BJ (cell line): ENCODE data around the gene ADIRF. TPM values are rescaled to one million over a fixed set of nuclear protein-coding genes. Genes with fewer than 3 reads are reported as not detected.
"Not testable (repeated sequence)": the region's sequence is repeated elsewhere in the genome, so short reads cannot be mapped to it uniquely, and the experiment has no call there.

Experiments used
- CTCF ChIA-PET: fragments of 350-600 bp; formaldehyde crosslinking; extraction: SDS; loops from one replicate; lab custom pipeline; 2021; ENCODE audit warnings: antibody characterized with exemption, inconsistent platforms; lab: Yijun Ruan, JAX
- POLR2A ChIA-PET: fragments of 300-600 bp; sonication (Branson Sonifier 250); formaldehyde crosslinking; extraction: SDS; loops from one replicate; lab custom pipeline; 2021; ENCODE audit warnings: antibody characterized with exemption; lab: Charles Lee
- DNase-seq: peaks from one replicate; pipeline ENCODE4 v3.0.0-alpha.2; 2011; ENCODE audit warnings: low read depth
- H3K27me3 ChIP-seq: 2 replicates; pipeline ENCODE4 v1.6.0; 2011; ENCODE audit warnings: low read length; ENCODE audit not compliant: control insufficient read depth, insufficient read depth
- H3K36me3 ChIP-seq: 2 replicates; pipeline ENCODE4 v1.5.1; 2011; ENCODE audit warnings: low read length; ENCODE audit not compliant: control insufficient read depth, insufficient read depth
- H3K4me3 ChIP-seq: 2 replicates; pipeline ENCODE4 v1.5.1; 2011; ENCODE audit warnings: low read depth, mild to moderate bottlenecking, control low read depth, low read length
- CTCF ChIP-seq: IDR thresholded peaks from 2 replicates; pipeline ENCODE4 v1.5.1; 2011; ENCODE audit warnings: low read depth, mild to moderate bottlenecking, control low read depth, inconsistent platforms, low read length, moderate library complexity; ENCODE audit not compliant: insufficient read depth
- polyA plus RNA-seq: library from polyadenylated mRNA; depleted of rRNA; stranded (reverse); fragments of >200 nt; gene quantifications from 2 replicates; pipeline ENCODE4 v1.2.3, GENCODE V29; 2011

ADIRF gene
- polyA plus RNA-seq, 1 experiment, result 64.4 TPM

GRCh38 chr10:86932674-86933073 lies 35.6 kb upstream of the ADIRF start:
- CTCF ChIA-PET, result interaction anchor here (1.3 kb wide), 1 partner anchor 13 kb away, joined by 4 read pairs; no protein-coding TSS in a partner anchor
- peaks cover 2% of the 10 kb centered on the region; the same call in 1 of the 2 replicates for H3K36me3 ChIP-seq
- H3K4me3 ChIP-seq, result no peak overlapping the region
- no peak for DNase-seq
- H3K27me3 ChIP-seq, result no peaks in the 10 kb centered on the region
- TF ChIP-seq CTCF, result no peak
- POLR2A ChIA-PET, result interaction anchor here (0.6 kb wide), 1 partner anchor 174 kb away, joined by 3 read pairs; no protein-coding TSS in a partner anchor

- POLR2A ChIA-PET, H3K4me3 ChIP-seq, DNase-seq, H3K27me3 ChIP-seq, H3K36me3 ChIP-seq: not testable (repeated sequence)
- CTCF ChIA-PET, result interaction anchor here (15.4 kb wide), 1 partner anchor 27 kb away, joined by 346 read pairs; the partner anchor contains the start of genes ADIRF, MMRN2 and SNCG
Measured at GRCh38 chr10:86934162-86934711, 34.0 kb upstream of the ADIRF start.

- no peak for DNase-seq
- H3K36me3 ChIP-seq, result no peaks in the 10 kb centered on the region
- H3K27me3 ChIP-seq, result no peaks in the 10 kb centered on the region
- ChIA-PET CTCF (interaction anchor here (0.6 to 15.4 kb wide), 7 partner anchors 10 to 252 kb away, joined by 3 to 346 read pairs (median 4); partner anchors contain the start of genes ADIRF, MMRN2 and SNCG), POLR2A (no interaction called here)
- no peak for TF ChIP-seq CTCF
- no peak overlapping the region for H3K4me3 ChIP-seq
Measured at GRCh38 chr10:86936661-86937501, 31.4 kb upstream of the ADIRF start.

GRCh38 chr10:86937502-86938154 lies 30.7 kb upstream of the ADIRF start:
- no peaks in the 10 kb centered on the region for H3K27me3 ChIP-seq
- DNase-seq, result no peak
- H3K4me3 ChIP-seq, result no peak overlapping the region
- TF ChIP-seq CTCF, result no peak
- POLR2A ChIA-PET, result no interaction called here
- H3K36me3 ChIP-seq, result no peaks in the 10 kb centered on the region
- CTCF ChIA-PET, result interaction anchor here (0.6 to 15.4 kb wide), 9 partner anchors 10 to 253 kb away, joined by 3 to 346 read pairs (median 5); partner anchors contain the start of genes ADIRF, MMRN2 and SNCG

- ChIA-PET CTCF (interaction anchor here (0.6 to 15.4 kb wide), 14 partner anchors 9 to 486 kb away, joined by 3 to 346 read pairs (median 5); partner anchors contain the start of genes ADIRF, MMRN2 and SNCG), POLR2A (no interaction called here)
- no peak for TF ChIP-seq CTCF
- Histone ChIP-seq H3K36me3 (no peaks in the 10 kb centered on the region), H3K4me3 (no peak overlapping the region), H3K27me3 (no peaks in the 10 kb centered on the region)
- no peak for DNase-seq
Measured at GRCh38 chr10:86938260-86938659, 30.0 kb upstream of the ADIRF start.

GRCh38 chr10:86940076-86940475 lies 28.2 kb upstream of the ADIRF start:
- H3K27me3 ChIP-seq, DNase-seq, H3K4me3 ChIP-seq, H3K36me3 ChIP-seq: not testable (repeated sequence)
- ChIA-PET POLR2A (interaction anchor here (0.6 kb wide), 1 partner anchor 1291 kb away, joined by 7 read pairs; no protein-coding TSS in a partner anchor), CTCF (interaction anchor here (0.6 to 15.4 kb wide), 12 partner anchors 8 to 342 kb away, joined by 3 to 346 read pairs (median 4); partner anchors contain the start of genes ADIRF, MMRN2 and SNCG)
